Stimulated activated naive CD8-positive, alpha-beta T cell treated with anti-CD3 and anti-CD28 coated beads, Interleukin-15, amount 100 ng/mL, for 72 hours (primary cell): ENCODE data around the gene MACROD2.

Experiments used
- ATAC-seq: fragments of 150-1000 bp; cut with Tn5 transposase; 2 replicates; pipeline ENCODE4 v1.10.0; 2021; ENCODE audit warnings: mild to moderate bottlenecking, moderate library complexity
- DNase-seq, 2 donors: peaks; one replicate each; pipeline ENCODE4 v3.0.0; 2021 to 2022
- H3K27ac Mint-ChIP-seq, 2 donors: one replicate each; pipeline ENCODE4 v1.8.0; 2022; ENCODE audit warnings: mild to moderate bottlenecking in 2 of 2, mixed read lengths in 2 of 2, moderate library complexity in 2 of 2
- H3K27me3 Mint-ChIP-seq: one replicate; pipeline ENCODE4 v1.8.0; 2022; ENCODE audit warnings: mixed read lengths
- H3K4me1 Mint-ChIP-seq: one replicate; pipeline ENCODE4 v1.8.0; 2022; ENCODE audit warnings: mild to moderate bottlenecking, mixed read lengths
- H3K4me3 Mint-ChIP-seq, 2 donors: one replicate each; pipeline ENCODE4 v1.8.0; 2022; ENCODE audit warnings: mild to moderate bottlenecking in 2 of 2, mixed read lengths in 2 of 2, moderate library complexity in 1 of 2
- H3K9me3 Mint-ChIP-seq, 2 donors: one replicate each; pipeline ENCODE4 v1.8.0; 2022; ENCODE audit warnings: mixed read lengths in 2 of 2

The MACROD2 gene

DNA sequence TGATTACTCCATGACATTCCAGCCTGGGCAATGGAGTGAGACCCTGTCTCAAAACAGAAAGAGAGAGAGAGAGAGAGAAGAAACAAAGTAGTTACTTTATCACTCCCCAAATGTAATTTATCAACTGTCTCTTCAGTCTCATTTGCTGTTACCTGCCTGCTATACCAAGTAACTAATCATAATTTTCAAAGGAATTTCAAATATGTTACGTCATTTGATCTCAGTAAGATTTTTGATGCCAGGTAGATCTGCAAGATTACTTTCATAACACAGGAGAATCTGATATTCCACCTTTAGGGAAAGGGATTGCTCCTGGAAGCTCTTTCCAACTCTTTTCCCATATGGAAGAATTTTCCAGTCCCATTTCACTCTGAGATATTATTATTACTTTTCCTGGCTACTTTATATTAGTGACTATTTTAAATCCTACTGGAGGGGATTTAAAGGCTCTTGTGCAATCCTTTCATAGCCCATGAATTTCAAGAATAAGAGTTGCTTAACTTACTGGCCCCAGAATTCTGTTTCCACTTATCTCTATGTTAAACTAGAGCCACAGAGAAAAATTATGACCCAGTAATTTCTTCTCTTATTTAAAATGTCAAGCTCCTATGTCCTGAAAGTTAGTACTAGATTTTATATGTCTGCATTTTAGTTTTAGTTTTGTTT is 732.3 kb downstream of the MACROD2 start:
- DNase-seq (no peak), ATAC-seq (no peak)
- H3K9me3 Mint-ChIP-seq, result peaks cover 0 to 6% of the 10 kb centered on the region in 2 donors
- H3K4me1 Mint-ChIP-seq, result no peaks in the 10 kb centered on the region
- H3K27ac Mint-ChIP-seq, result no peak overlapping the region
- H3K27me3 Mint-ChIP-seq, result no peaks in the 10 kb centered on the region
- H3K4me3 Mint-ChIP-seq, result no peak overlapping the region

GRCh38 chr20:14729390-14729789 is 734.1 kb downstream of the MACROD2 start:
- Mint-ChIP-seq H3K27ac (no peak overlapping the region), H3K4me3 (no peak overlapping the region), H3K27me3 (no peaks in the 10 kb centered on the region), H3K9me3 (peaks cover 0 to 6% of the 10 kb centered on the region in 2 donors), H3K4me1 (no peaks in the 10 kb centered on the region)
- ATAC-seq, result no peak
- DNase-seq, result no peak

DNA sequence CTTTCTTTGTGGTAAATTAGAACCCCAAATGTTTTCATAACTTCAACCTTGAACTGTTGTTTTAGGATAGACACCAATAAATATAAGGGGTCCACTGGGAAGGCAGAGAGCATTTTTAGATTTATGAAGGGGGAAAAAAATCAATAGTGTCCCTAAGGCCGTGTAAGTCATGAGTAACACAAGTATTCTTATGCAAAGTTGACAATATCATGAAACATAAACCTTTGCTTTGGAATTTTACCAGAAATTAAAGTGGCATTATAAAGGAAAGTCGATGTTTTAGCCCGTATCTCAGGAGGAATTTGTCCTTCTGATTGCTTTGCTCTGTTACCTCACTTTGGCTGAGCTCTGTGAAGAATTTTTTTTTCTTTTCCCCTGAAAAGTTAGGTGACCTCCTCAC is 737.0 kb downstream of the MACROD2 start:
- DNase-seq (no peak), ATAC-seq (no peak)
- Mint-ChIP-seq H3K4me3 (no peak overlapping the region), H3K4me1 (no peaks in the 10 kb centered on the region), H3K27me3 (no peaks in the 10 kb centered on the region), H3K27ac (no peak overlapping the region), H3K9me3 (no peaks in the 10 kb centered on the region)

DNA sequence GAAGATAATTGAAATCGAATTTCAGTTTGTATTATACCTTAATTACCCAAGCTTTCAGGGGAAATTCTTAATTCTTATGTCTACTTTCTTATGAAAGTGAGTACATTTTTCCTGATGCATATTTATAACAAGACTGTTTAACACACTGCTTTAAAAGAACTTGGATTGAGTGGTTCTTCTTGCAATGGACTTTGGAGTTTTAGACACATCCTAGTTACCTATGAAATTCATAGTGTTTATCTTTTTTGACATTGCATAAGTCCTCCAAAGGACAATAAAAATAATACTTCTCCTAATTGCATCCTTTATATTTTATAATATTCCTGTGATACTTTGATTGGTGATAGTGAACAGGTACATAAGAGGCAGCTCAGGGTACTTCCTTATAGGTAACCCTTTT is 737.7 kb downstream of the MACROD2 start:
- H3K27ac Mint-ChIP-seq, result no peak overlapping the region
- H3K9me3 Mint-ChIP-seq, result no peaks in the 10 kb centered on the region
- H3K27me3 Mint-ChIP-seq, result no peaks in the 10 kb centered on the region
- ATAC-seq, result no peak
- H3K4me3 Mint-ChIP-seq, result no peak overlapping the region
- no peak for DNase-seq
- no peaks in the 10 kb centered on the region for H3K4me1 Mint-ChIP-seq

- no peak for ATAC-seq
These were observed 745.1 kb downstream of the MACROD2 start for GRCh38 chr20:14740380-14740779.

GRCh38 chr20:14741616-14742015 is 746.3 kb downstream of the MACROD2 start:
- peaks cover 6 to 7% of the 10 kb centered on the region in 2 donors for H3K9me3 Mint-ChIP-seq
- no peaks in the 10 kb centered on the region for H3K4me1 Mint-ChIP-seq
- DNase-seq (no peak), ATAC-seq (no peak)
- H3K4me3 Mint-ChIP-seq, result no peak overlapping the region
- H3K27me3 Mint-ChIP-seq, result no peaks in the 10 kb centered on the region
- no peak overlapping the region for H3K27ac Mint-ChIP-seq

More at GRCh38 chr20:14740380-14740779, 745.1 kb downstream of the MACROD2 start:
- no peak overlapping the region for H3K4me3 Mint-ChIP-seq
- H3K9me3 Mint-ChIP-seq, result peaks cover 0 to 7% of the 10 kb centered on the region in 2 donors
- H3K27me3 Mint-ChIP-seq, result no peaks in the 10 kb centered on the region
- H3K27ac Mint-ChIP-seq, result no peak overlapping the region
- no peaks in the 10 kb centered on the region for H3K4me1 Mint-ChIP-seq
- no peak for DNase-seq

GRCh38 chr20:14744723-14745122 is 749.4 kb downstream of the MACROD2 start:
- ATAC-seq, result no peak
- Mint-ChIP-seq H3K27me3 (no peaks in the 10 kb centered on the region), H3K27ac (no peak overlapping the region), H3K4me1 (no peaks in the 10 kb centered on the region), H3K4me3 (no peak overlapping the region), H3K9me3 (peaks cover 7 to 12% of the 10 kb centered on the region in 2 donors)
- no peak for DNase-seq

DNA sequence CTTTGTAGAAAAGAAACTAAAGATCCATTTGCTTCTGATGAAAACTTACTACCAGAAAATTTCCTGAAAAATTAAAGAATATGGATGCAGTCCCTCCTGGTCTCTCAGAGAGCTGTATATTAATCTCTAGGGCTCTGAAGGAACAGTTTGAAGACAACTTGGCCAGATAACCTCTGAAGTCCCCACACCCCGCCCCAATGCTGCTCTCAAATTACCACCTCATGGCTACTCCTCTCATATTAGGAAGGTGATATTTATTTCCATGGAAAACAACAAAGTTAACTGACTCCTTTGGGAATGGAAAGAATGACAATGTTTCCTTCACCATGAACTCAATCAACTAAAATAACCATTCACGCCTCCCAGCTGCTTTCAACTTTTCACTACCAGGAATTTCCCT is 750.5 kb downstream of the MACROD2 start:
- no peak overlapping the region for H3K4me3 Mint-ChIP-seq
- ATAC-seq (no peak), DNase-seq (no peak)
- peaks cover 7 to 12% of the 10 kb centered on the region in 2 donors for H3K9me3 Mint-ChIP-seq
- no peak overlapping the region for H3K27ac Mint-ChIP-seq
- no peaks in the 10 kb centered on the region for H3K27me3 Mint-ChIP-seq
- H3K4me1 Mint-ChIP-seq, result no peaks in the 10 kb centered on the region

DNA sequence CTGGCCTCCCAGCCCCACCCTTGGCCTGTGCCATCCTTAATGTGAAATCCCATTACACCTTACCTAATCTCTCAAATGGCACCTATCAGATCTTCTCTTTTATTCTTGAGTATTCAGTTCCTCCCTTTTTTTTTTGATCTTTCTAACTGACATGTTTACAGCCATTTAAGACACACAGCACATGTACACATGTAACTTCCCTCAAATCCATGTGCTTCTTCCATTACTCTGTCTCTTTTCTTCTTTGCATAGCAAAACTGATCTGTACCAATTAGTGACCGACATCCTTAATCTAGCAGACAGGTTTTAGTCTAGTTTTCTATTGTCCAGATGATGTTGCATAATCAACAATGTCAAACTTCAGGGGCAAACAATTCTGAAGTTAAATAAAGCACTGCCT is 755.9 kb downstream of the MACROD2 start:
- H3K4me1 Mint-ChIP-seq, result no peaks in the 10 kb centered on the region
- no peak for DNase-seq
- H3K4me3 Mint-ChIP-seq, result no peak overlapping the region
- H3K27me3 Mint-ChIP-seq, result no peaks in the 10 kb centered on the region
- ATAC-seq, result no peak
- H3K27ac Mint-ChIP-seq, result no peak overlapping the region
- H3K9me3 Mint-ChIP-seq, result peaks cover 7 to 11% of the 10 kb centered on the region in 2 donors

GRCh38 chr20:14757728-14758127 is 762.4 kb downstream of the MACROD2 start:
- DNase-seq (no peak), ATAC-seq (no peak)
- Mint-ChIP-seq H3K9me3 (peaks cover 5 to 6% of the 10 kb centered on the region in 2 donors), H3K27ac (no peak overlapping the region), H3K27me3 (no peaks in the 10 kb centered on the region), H3K4me1 (no peaks in the 10 kb centered on the region), H3K4me3 (no peak overlapping the region)

DNA sequence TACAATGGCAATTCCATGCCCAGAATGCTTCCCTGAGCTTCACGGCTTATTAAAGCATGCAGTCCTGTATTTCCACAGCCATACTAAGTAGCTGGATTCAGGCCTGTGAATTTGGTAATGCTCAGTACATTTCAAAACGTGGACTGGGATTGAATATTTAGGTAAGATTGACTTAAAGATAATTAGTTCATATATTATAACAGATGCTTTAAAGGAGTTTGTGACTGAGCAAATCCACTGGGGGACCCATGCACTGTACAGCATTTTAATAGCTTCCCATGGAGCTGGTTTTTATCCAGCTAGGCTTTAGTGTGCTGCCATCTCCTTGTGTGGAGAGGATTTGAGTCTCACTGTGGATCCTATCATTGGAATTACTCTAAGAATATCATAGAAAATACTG is 763.0 kb downstream of the MACROD2 start:
- no peak overlapping the region for H3K4me3 Mint-ChIP-seq
- no peaks in the 10 kb centered on the region for H3K27me3 Mint-ChIP-seq
- ATAC-seq (no peak), DNase-seq (no peak)
- H3K9me3 Mint-ChIP-seq, result peaks cover 5 to 6% of the 10 kb centered on the region in 2 donors
- no peak overlapping the region for H3K27ac Mint-ChIP-seq
- H3K4me1 Mint-ChIP-seq, result no peaks in the 10 kb centered on the region

- DNase-seq (no peak), ATAC-seq (no peak)
- Mint-ChIP-seq H3K9me3 (peaks cover 5 to 11% of the 10 kb centered on the region in 2 donors), H3K27ac (no peak overlapping the region), H3K27me3 (no peaks in the 10 kb centered on the region), H3K4me3 (no peak overlapping the region), H3K4me1 (no peaks in the 10 kb centered on the region)
These were observed 764.7 kb downstream of the MACROD2 start for GRCh38 chr20:14759979-14760378.

DNA sequence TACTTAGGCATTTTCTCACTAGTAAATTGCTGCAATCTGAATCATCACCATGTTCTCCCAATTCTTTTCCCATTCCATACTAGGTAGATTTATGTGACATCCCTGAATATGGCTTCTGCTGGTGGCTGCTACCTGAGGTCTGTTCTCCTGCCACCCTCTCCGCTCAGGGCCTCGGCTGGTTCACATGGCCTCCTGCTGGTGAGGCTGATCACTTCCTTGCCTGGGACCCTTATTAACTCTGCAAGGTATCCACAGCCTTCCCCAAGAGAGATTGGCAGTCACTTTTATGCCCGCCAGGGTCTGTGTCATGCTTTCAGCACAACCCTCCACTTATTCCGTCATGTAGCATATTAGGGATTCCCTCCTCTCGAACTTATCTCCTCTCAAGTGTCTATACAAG is 766.6 kb downstream of the MACROD2 start:
- Mint-ChIP-seq H3K4me1 (no peaks in the 10 kb centered on the region), H3K9me3 (peaks cover 1 to 11% of the 10 kb centered on the region in 2 donors), H3K4me3 (no peak overlapping the region), H3K27ac (no peak overlapping the region), H3K27me3 (no peaks in the 10 kb centered on the region)
- ATAC-seq, result no peak
- DNase-seq, result no peak

GRCh38 chr20:14764511-14765369 is 769.4 kb downstream of the MACROD2 start:
- no peaks in the 10 kb centered on the region for H3K27me3 Mint-ChIP-seq
- H3K4me1 Mint-ChIP-seq, result no peaks in the 10 kb centered on the region
- H3K4me3 Mint-ChIP-seq, result no peak overlapping the region
- no peak for DNase-seq
- H3K27ac Mint-ChIP-seq, result no peak overlapping the region
- no peak for ATAC-seq
- H3K9me3 Mint-ChIP-seq, result peaks cover 0 to 11% of the 10 kb centered on the region in 2 donors

DNA sequence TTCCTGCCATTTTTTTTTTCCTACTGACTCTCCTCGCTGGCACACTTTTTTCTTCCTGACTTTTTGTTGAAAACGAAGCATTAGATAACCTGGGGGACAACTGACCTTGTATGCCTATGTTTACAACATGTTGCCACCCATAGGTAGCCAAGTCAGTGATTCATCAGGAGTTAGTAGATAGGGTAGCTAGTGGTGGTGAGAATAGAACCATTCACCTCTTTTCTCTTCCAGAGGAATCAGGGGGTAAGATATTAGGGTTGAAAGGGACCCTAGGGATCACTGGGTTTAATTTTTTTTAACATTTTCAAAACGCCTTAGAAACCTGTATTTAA is 770.0 kb downstream of the MACROD2 start:
- no peaks in the 10 kb centered on the region for H3K27me3 Mint-ChIP-seq
- H3K9me3 Mint-ChIP-seq, result peaks cover 0 to 11% of the 10 kb centered on the region in 2 donors
- H3K27ac Mint-ChIP-seq, result no peak overlapping the region
- no peak for ATAC-seq
- H3K4me1 Mint-ChIP-seq, result no peaks in the 10 kb centered on the region
- no peak overlapping the region for H3K4me3 Mint-ChIP-seq
- DNase-seq, result no peak

DNA sequence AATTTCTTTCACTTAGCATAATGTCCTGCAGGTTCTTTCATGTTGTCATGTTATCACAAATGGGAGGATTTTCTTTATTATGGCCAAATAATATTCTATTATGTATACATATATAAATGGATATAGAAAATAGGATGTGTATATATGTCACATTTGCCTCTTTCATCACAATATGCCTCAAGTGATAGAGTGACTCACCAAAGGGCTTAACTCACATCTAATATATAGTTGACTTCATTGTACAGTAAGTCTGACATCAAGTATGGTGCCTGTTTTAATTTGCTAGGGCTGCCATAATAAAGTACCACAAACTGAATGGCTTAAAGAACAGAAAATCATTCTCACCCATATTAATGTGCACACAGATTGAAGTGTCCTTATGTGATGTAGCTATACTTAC is 778.2 kb downstream of the MACROD2 start:
- H3K4me3 Mint-ChIP-seq, result no peak overlapping the region
- DNase-seq (no peak), ATAC-seq (no peak)
- H3K27ac Mint-ChIP-seq, result no peak overlapping the region
- no peaks in the 10 kb centered on the region for H3K4me1 Mint-ChIP-seq
- peaks cover 0 to 7% of the 10 kb centered on the region in 2 donors for H3K9me3 Mint-ChIP-seq
- H3K27me3 Mint-ChIP-seq, result no peaks in the 10 kb centered on the region
